GM19240 (cell line): Measurements from ENCODE around the gene CEP170B.
"Not testable (repeated sequence)": the region's sequence is repeated elsewhere in the genome, so short reads cannot be mapped to it uniquely, and the experiment has no call there.

ENCODE experiments used
- DNase-seq: peaks from one replicate; pipeline ENCODE4 v3.0.0; 2011; ENCODE audit warnings: low spot score; ENCODE audit not compliant: insufficient read length

CEP170B gene

DNA sequence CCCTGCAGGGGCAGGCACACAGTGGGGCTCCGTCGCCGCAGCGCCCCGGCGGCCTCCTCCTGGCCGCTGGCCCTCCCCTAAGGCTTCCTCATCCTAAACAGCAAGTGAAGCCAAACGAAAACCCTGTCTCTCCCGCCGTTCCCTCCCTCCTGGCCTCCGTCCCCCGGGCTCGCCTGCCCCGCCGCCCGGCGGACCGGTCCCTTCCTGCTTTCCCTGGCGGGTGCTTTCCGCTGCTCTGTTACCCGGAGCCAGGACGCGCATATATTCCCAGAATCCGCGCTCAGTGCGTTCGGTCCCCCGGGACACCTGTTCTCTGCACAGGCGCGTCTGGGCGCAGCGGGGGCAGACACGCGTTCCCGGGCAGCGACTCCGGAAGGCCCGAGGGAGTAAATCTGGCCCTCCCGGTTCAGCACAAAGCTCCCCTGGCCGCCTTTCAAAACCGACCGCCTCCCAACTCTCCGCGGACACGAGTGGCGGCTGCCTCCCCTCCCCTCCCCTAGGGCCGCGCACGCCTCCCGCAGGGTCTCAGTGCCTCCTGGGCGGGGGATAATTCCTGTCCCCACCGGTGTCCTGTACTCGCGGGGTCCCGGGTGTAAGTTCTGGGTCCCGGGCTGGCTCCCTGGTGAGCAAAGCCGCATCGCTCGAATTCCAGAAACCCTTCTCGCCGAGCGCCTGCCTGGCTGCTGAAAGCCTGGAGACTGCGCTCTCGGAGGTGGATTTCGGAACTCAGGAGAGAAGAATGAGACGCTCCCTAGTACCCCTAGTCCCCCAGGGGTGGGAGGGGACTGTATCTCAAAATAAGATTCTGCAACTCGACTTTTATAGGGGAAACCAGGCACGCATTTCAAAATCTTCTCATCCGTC, 21.4 kb upstream of the CEP170B start:
- no peak for DNase-seq

GRCh38 chr14:104844306-104845032, 20.6 kb upstream of the CEP170B start:
- DNase-seq, result no peak

DNA sequence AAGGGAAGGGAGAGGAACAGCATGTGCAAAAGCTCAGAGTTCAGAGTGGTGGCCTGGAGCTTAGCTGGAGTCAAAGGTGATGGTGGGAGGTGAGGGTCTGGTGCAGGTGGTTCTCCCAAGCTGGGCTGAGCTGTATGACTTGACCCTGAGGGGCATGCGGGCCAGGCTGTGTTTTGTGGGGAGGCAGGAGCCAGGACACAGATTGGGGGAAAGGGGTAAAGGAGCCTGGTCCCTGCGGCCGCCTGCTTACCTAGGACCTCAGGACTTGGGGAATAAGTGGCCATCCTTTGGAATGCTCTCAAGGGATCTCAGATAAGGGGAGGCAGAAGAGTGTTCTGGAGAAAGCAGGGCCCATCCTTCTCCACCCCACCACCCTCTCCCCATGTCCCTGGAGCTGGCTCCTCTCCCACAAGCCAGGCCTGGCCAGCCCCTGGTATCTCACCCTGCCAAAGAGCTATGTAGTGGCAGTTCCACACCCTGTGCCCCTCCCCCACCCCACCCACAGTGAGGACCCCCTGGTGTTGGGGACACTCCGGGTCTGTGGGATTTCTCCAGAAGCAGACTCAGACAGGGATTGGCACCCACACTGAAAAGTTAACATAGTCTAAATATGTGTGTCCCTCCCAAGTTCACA, 19.9 kb upstream of the CEP170B start:
- no peak for DNase-seq

GRCh38 chr14:104845834-104846441, 19.1 kb upstream of the CEP170B start:
- no peak for DNase-seq

DNA sequence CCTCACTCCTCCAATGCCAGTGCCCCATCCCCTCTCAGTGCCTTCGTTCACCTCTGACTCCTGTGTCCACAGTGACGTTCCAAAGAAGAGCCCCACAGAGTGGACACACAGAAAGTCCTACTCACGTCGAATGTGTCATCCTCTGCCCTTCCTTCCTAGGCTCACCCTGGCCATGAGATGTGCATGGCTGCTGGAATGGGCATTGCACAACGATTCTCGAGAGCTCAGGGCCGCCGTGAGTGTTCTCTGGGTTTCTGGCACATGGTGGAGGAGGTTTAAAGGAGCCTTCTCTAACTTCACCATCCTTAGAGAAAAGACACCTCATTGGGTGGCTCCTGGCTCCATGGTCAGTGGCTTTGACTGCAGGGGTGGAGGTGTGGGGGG, 12.8 kb upstream of the CEP170B start:
- DNase-seq, result no peak

- DNase-seq, result no peak
Observed at GRCh38 chr14:104855532-104856090, 9.5 kb upstream of the CEP170B start.

DNA sequence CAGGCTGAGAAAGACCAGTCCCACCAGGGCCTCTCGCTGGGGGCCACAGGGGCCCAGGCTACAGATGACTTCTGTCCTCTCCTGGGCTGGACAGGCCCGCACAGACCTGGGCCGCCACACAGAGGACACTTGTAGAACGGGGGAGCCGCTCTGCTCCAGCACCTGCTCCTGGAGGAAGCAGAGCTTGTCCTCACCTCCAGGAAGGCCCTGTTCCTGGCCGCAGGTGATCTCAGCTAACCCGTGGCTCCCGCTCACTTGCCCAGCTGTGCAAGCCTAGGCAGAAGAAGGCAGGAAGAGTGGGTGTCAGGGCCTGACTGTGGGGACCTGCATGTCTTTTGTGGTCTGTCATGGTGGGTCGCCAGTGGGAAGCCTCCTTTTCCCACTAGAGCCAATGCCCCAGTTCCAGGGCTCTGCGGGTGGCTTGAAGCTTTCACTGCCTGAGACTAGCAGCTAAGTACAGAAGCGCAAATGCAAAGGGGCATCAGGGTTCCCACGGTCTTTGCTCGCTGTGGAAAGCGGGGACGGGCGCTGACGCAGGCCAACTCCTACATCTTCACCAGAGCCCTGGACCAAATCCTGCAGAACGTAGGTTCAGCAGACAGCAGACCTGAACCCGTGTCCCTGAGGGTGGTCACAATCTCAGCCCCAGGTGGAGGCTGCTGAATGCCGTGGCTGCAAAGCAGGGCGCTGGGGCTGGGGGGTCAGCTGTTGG, 8.8 kb upstream of the CEP170B start:
- no peak for DNase-seq

GRCh38 chr14:104856869-104857860, 7.9 kb upstream of the CEP170B start:
- no peak for DNase-seq

DNA sequence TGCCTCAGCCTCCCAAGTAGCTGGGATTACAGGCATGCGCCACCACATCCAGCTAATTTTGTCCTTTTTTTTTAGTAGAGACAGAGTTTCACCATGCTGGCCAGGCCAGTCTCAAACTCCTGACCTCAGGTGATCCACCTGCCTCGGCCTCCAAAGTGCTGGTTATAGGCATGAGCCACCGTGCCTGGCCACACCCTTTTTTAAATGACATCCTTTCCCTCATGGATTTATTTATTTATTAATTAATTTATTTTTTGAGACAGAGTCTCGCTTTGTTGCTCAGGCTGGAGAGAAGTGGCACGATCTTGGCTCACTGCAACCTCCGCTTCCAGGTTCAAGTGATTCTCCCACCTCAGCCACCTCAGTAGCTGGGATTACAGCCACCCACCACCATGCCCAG, 7.1 kb upstream of the CEP170B start:
- DNase-seq, result not testable (repeated sequence)

DNA sequence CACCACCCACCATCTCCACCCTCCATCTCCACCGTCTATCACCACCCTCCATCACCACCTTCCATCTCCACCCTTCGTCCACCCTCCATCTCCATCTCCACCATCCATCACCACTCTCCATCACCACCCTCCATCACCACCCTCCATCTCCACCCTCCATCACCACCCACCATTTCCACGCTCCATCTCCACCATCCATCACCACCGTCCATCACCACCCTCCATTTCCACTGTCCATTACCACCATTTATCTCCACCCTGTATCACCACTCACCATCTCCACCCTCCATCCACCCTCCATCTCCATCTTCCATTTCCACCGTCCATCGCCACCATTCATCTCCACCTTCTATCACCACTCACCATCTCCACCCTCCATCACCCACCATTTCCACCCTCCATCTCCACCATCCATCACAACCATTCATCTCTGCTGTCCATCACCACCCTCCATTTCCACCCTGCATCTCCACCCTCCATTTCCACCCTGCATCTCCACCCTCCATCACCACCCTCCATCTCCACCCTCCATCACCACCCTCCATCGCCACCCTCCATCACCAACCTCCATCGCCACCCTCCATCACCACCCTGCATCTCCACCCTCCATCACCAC, 6.1 kb upstream of the CEP170B start:
- DNase-seq, result no peak

DNA sequence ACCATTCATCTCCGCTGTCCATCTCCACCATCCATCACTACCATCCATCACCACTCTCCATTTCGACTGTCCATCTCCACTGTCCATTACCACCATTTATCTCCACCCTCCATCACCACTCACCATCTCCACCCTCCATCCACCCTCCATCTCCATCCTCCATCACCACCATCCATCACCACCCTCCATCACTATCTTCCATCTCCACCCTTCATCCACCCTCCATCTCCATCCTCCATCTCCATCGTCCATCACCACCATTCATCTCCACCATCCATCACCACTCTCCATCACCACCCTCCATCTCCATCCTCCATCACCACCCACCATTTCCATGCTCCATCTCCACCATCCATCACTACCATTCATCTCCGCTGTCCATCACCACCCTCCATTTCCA, 5.2 kb upstream of the CEP170B start:
- DNase-seq, result no peak

DNA sequence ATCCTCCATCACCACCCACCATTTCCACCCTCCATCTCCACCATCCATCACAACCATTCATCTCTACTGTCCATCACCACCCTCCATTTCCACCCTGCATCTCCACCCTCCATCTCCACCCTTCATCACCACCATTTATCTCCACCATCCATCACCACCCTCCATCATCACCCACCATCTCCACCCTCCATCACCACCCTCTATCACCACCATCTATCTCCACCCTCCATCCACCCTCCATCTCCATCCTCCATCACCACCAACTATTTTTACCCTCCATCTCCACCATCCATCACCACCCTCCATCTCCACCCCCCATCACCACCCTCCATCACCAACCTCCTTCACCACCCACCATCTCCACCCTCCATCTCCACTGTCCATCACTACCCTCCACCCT, 4.7 kb upstream of the CEP170B start:
- no peak for DNase-seq

GRCh38 chr14:104863131-104863862, 1.8 kb upstream of the CEP170B start:
- no peak for DNase-seq

GRCh38 chr14:104863923-104864266, 1.2 kb upstream of the CEP170B start:
- DNase-seq, result no peak

GRCh38 chr14:104864267-104865080, 594 bp upstream of the CEP170B start:
- DNase-seq, result no peak

- DNase-seq, result no peak
Observed at GRCh38 chr14:104865631-104866441, 768 bp downstream of the CEP170B start.
